HG03439 (cell line): ENCODE results near the gene TARS3.
"Not testable (repeated sequence)": the region's sequence is repeated elsewhere in the genome, so short reads cannot be mapped to it uniquely, and the experiment has no call there.

Experiments
- ATAC-seq: cut with Tn5 transposase; IDR thresholded peaks from one replicate; pipeline ENCODE4 v1.9.1; 2021; ENCODE audit warnings: mild to moderate bottlenecking, moderate library complexity; ENCODE audit not compliant: unreplicated experiment

TARS3 gene

GRCh38 chr15:101723874-101724674 lies at the start of gene TARS3:
Gene TARS3 (minus strand): TSS chr15:101724473. CDS start chr15:101724387, 86 bp downstream.
- peak; percentile 89 for ATAC-seq

GRCh38 chr15:101773496-101774100 lies 49.3 kb upstream of the TARS3 start:
- no peak for ATAC-seq

- ATAC-seq: no peak
Measured at GRCh38 chr15:101772921-101773320, 48.6 kb upstream of the TARS3 start.

- not testable (repeated sequence) for ATAC-seq
Measured at GRCh38 chr15:101767083-101767640, 42.9 kb upstream of the TARS3 start.

GRCh38 chr15:101765772-101766456 lies 41.6 kb upstream of the TARS3 start:
- no peak for ATAC-seq

- ATAC-seq: not testable (repeated sequence)
Measured at GRCh38 chr15:101765340-101765671, 41.0 kb upstream of the TARS3 start.

GRCh38 chr15:101764669-101765339 lies 40.5 kb upstream of the TARS3 start:
- ATAC-seq: not testable (repeated sequence)

GRCh38 chr15:101746716-101747082 lies 22.4 kb upstream of the TARS3 start:
- peak; percentile 44 for ATAC-seq

- not testable (repeated sequence) for ATAC-seq
Measured at GRCh38 chr15:101734837-101735236, 10.6 kb upstream of the TARS3 start.

GRCh38 chr15:101733545-101733944 lies 9.3 kb upstream of the TARS3 start:
- ATAC-seq: no peak

- ATAC-seq: no peak
Measured at GRCh38 chr15:101732772-101733171, 8.5 kb upstream of the TARS3 start.

GRCh38 chr15:101731746-101732145 lies 7.5 kb upstream of the TARS3 start:
- no peak for ATAC-seq

- ATAC-seq: no peak
Measured at GRCh38 chr15:101727186-101727585, 2.9 kb upstream of the TARS3 start.

GRCh38 chr15:101725073-101725472 lies 800 bp upstream of the TARS3 start:
- ATAC-seq: no peak

- no peak for ATAC-seq
Measured at GRCh38 chr15:101724675-101725005, 367 bp upstream of the TARS3 start.

- peak; percentile 25 for ATAC-seq
Measured at GRCh38 chr15:101723171-101723873, 951 bp downstream of the TARS3 start.

GRCh38 chr15:101718896-101719295 lies 5.4 kb downstream of the TARS3 start:
- no peak for ATAC-seq

- no peak for ATAC-seq
Measured at GRCh38 chr15:101712078-101712477, 12.2 kb downstream of the TARS3 start.

GRCh38 chr15:101710806-101711205 lies 13.5 kb downstream of the TARS3 start:
- no peak for ATAC-seq

GRCh38 chr15:101709466-101709865 lies 14.8 kb downstream of the TARS3 start:
- no peak for ATAC-seq

- no peak for ATAC-seq
Measured at GRCh38 chr15:101707983-101708382, 16.3 kb downstream of the TARS3 start.
